Stomach (tissue), 9 donors: Measurements from ENCODE around the gene FOSB. TPM values are rescaled to one million over a fixed set of nuclear protein-coding genes. Genes with fewer than 3 reads are reported as not detected.

Experiments used
- DNase-seq, 2 donors: peaks; one replicate each; pipeline versions ENCODE4 v3.0.0 to v3.0.0-alpha.2; 2013 to 2019
- H3K27ac ChIP-seq, 5 donors: fragments of 200-600 bp in 4 of 5; sonication (generic) in 4 of 5; one replicate each; pipeline ENCODE4 v1.5.1; 2013 to 2019; ENCODE audit warnings: mild to moderate bottlenecking in 1 of 5, moderate library complexity in 1 of 5
- H3K27me3 ChIP-seq, 3 donors: fragments of 200-600 bp; sonication (generic); one replicate each; pipeline ENCODE4 v1.5.1; 2017 to 2019; ENCODE audit warnings: mixed run types in 1 of 3
- H3K36me3 ChIP-seq, 4 donors: fragments of 200-600 bp; sonication (generic); 1 replicate in 3 of 4; 2 replicates in 1 of 4; pipeline ENCODE4 v1.5.1; 2016 to 2019
- H3K4me1 ChIP-seq, 4 donors: fragments of 200-600 bp; sonication (generic); one replicate each; pipeline ENCODE4 v1.5.1; 2016 to 2019
- H3K4me3 ChIP-seq, 4 donors: fragments of 200-600 bp; sonication (generic) in 3 of 4; one replicate each; pipeline ENCODE4 v1.5.1; 2016 to 2019; ENCODE audit warnings: mild to moderate bottlenecking in 1 of 4
- H3K9me3 ChIP-seq, 4 donors: fragments of 200-600 bp; sonication (generic); one replicate each; pipeline ENCODE4 v1.5.1; 2016 to 2019
- CTCF ChIP-seq, 7 experiments: fragments of 450-650 bp in 4 of 7; fragments of 200-600 bp in 3 of 7; sonication (generic) in 3 of 7; IDR thresholded peaks; one replicate each; pipeline ENCODE4 v1.5.1; 2016 to 2019; ENCODE audit warnings: antibody characterized with exemption in 7 of 7, control low read depth in 2 of 7, mild to moderate bottlenecking in 1 of 7
- EP300 ChIP-seq: sonication (generic); formaldehyde crosslinking; IDR thresholded peaks from one replicate; pipeline ENCODE4 v1.6.1; 2017; ENCODE audit warnings: antibody characterized with exemption
- POLR2A ChIP-seq, 4 donors: fragments of 450-650 bp; IDR thresholded peaks; one replicate each; pipeline ENCODE4 v1.6.1; 2016; ENCODE audit warnings: antibody characterized with exemption in 4 of 4, control low read depth in 2 of 4, mild to moderate bottlenecking in 1 of 4, moderate library complexity in 1 of 4
- POLR2AphosphoS5 ChIP-seq, 3 donors: sonication (generic); formaldehyde crosslinking; IDR thresholded peaks; one replicate each; pipeline ENCODE4 v1.6.1; 2016; ENCODE audit warnings: antibody characterized with exemption in 3 of 3
- WGBS, 5 donors: extraction: QIAGEN DNeasy Blood & Tissue Kit in 3 of 5; methylation state at CpG; one replicate each; pipeline versions ENCODE4 v1.1.5 to v1.1.7; 2013 to 2018; 5-methylcytosine and 5-hydroxymethylcytosine counted together
- intact Hi-C: fragments of 100-400 bp; cut with DNase I; formaldehyde crosslinking; loops from one replicate; pipeline ENCODE4 v1.15.1; 2023; ENCODE audit warnings: low total_unique reads
- polyA plus RNA-seq, 3 donors: library from polyadenylated mRNA; stranded (reverse); fragments of 200-250 nt; gene quantifications; one replicate each; pipeline ENCODE4 v1.2.3, GENCODE V29; 2013
- total RNA-seq, 5 donors: library from RNA; depleted of rRNA; stranded (reverse); fragments of >200 nt; gene quantifications; one replicate each; pipeline versions ENCODE4 v1.1.0 to v1.2.3, GENCODE V29; 2014 to 2016
- donor health status: healthy with polysubstance abuse.
- donor health status: Bipolar disorder and iron deficiency.
- donor health status: healthy.

FOSB gene
- total and polyA plus RNA-seq, 8 donors: 1.2 to 76.8 (median 9.0) TPM

- H3K4me3 ChIP-seq: peak overlapping the region; percentile 42 to 49 (median 48)
- no peaks in the 10 kb centered on the region for H3K36me3 ChIP-seq
- intact Hi-C loops: loop anchor here (5.0 kb wide), 1 partner anchor 34 kb away; no protein-coding TSS in a partner anchor
- peak; percentile 97 to 98 for DNase-seq
- no peaks in the 10 kb centered on the region for H3K27me3 ChIP-seq
- 1% methylated on average over 29 to 49 of the region's 49 CpGs for WGBS, 5 donors
- H3K9me3 ChIP-seq: no peaks in the 10 kb centered on the region
- H3K27ac ChIP-seq: peak overlapping the region; percentile 59 to 96 (median 91)
- H3K4me1 ChIP-seq: peaks cover 14 to 53% (median 36%) of the 10 kb centered on the region in 4 donors
- no peak for TF ChIP-seq CTCF (IDR thresholded peaks at IDR 0.05)
- TF ChIP-seq EP300: peak; percentile 60
- TF ChIP-seq POLR2AphosphoS5 (IDR thresholded peaks at IDR 0.05): peak; percentile 85 to 93 (median 87)
Observed at GRCh38 chr19:45443462-45444317, 24.1 kb upstream of the FOSB start.

GRCh38 chr19:45444318-45445041 is 23.3 kb upstream of the FOSB start:
- intact Hi-C loops: loop anchor here (5.0 kb wide), 1 partner anchor 33 kb away; no protein-coding TSS in a partner anchor
- TF ChIP-seq EP300 (no peak), POLR2AphosphoS5 (IDR thresholded peaks at IDR 0.05) (peak; percentile 53 to 70 (median 64))
- H3K27me3 ChIP-seq: no peaks in the 10 kb centered on the region
- peak overlapping the region; percentile 78 to 96 (median 91) for H3K27ac ChIP-seq
- H3K4me1 ChIP-seq: peaks cover 15 to 54% (median 35%) of the 10 kb centered on the region in 4 donors
- no peaks in the 10 kb centered on the region for H3K9me3 ChIP-seq
- 10 to 20% (median 13%) methylated on average over 29 to 47 of the region's 47 CpGs for WGBS, 5 donors
- H3K4me3 ChIP-seq: peak overlapping the region; percentile 42 to 49 (median 48)
- DNase-seq: peak; percentile 95 to 98
- H3K36me3 ChIP-seq: no peaks in the 10 kb centered on the region

- peaks cover 21 to 56% (median 36%) of the 10 kb centered on the region in 4 donors for H3K4me1 ChIP-seq
- no peaks in the 10 kb centered on the region for H3K9me3 ChIP-seq
- TF ChIP-seq CTCF (IDR thresholded peaks at IDR 0.05) (no peak), POLR2A (IDR thresholded peaks at IDR 0.05) (no peak), EP300 (no peak), POLR2AphosphoS5 (IDR thresholded peaks at IDR 0.05) (no peak)
- peak overlapping the region in 3 of 5 donors; percentile 89 to 96 (median 94) for H3K27ac ChIP-seq
- intact Hi-C loops: no loop called here
- H3K27me3 ChIP-seq: no peaks in the 10 kb centered on the region
- no peak overlapping the region for H3K4me3 ChIP-seq
- DNase-seq: no peak
- H3K36me3 ChIP-seq: no peaks in the 10 kb centered on the region
- 88 to 96% (median 93%) methylated on average over 4 of the region's 4 CpGs for WGBS, 5 donors
Observed at GRCh38 chr19:45445139-45445538, 22.7 kb upstream of the FOSB start.

- intact Hi-C loops: no loop called here
- H3K9me3 ChIP-seq: no peaks in the 10 kb centered on the region
- peak in 1 of 2 donors; percentile 65 for DNase-seq
- H3K4me3 ChIP-seq: no peak overlapping the region
- peak overlapping the region in 1 of 5 donors; percentile 26 for H3K27ac ChIP-seq
- H3K27me3 ChIP-seq: no peaks in the 10 kb centered on the region
- 80 to 86% (median 82%) methylated on average over 6 of the region's 6 CpGs for WGBS, 5 donors
- peaks cover 26 to 50% (median 38%) of the 10 kb centered on the region in 4 donors for H3K4me1 ChIP-seq
- H3K36me3 ChIP-seq: no peaks in the 10 kb centered on the region
- TF ChIP-seq EP300 (no peak), CTCF (IDR thresholded peaks at IDR 0.05) (peak in 1 of 7 experiments; percentile 11)
Observed at GRCh38 chr19:45446295-45446694, 21.5 kb upstream of the FOSB start.
